ENCODE results near the gene CMAS.

The CMAS gene

GRCh38 chr12:22110176-22110575 is 64.2 kb downstream of the CMAS start:
- no peak for DNase-seq (ENCODE audit: low read depth in 3 of 3, low spot score in 1 of 3)
